Ishikawa (cell line): ENCODE results near the gene FAHD1.

Source experiments
- EGR1 ChIP-seq: IDR thresholded peaks from 2 replicates; pipeline ENCODE4 v1.6.1; 2012
- NFIC ChIP-seq: IDR thresholded peaks from 2 replicates; pipeline ENCODE4 v1.6.1; 2012
- RAD21 ChIP-seq: IDR thresholded peaks from 2 replicates; pipeline ENCODE4 v1.6.1; 2012; ENCODE audit warnings: low read depth
- REST ChIP-seq: IDR thresholded peaks from 2 replicates; pipeline ENCODE4 v1.6.1; 2012; ENCODE audit warnings: low read depth, mild to moderate bottlenecking
- TCF12 ChIP-seq: IDR thresholded peaks from 2 replicates; pipeline ENCODE4 v1.6.1; 2012; ENCODE audit warnings: low read depth

DNA sequence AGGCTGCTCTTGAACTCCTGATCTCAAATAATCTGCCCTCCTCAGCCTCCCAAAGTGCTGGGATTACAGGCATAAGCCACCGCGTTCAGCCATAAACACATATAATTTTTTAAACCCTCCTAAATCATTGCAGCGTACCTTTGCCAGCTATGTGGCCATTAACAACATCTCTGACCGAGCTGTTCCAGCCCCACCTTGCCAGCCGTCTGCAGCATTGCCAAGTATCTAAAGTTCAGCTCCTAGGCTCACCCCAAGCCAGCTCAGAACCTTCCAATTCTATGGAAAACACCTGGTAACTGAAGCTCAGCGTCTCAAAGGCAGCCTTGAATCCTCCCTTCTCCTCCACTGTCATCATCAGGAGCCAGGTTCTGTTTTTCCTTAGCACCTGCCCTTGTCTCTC, 50.1 kb downstream of the FAHD1 start:
- no peak for TF ChIP-seq TCF12
- no peak for TF ChIP-seq RAD21
- no peak for TF ChIP-seq EGR1
- no peak for TF ChIP-seq NFIC
- no peak for TF ChIP-seq REST
